Neural crest cell (in vitro differentiated cells): Measurements from ENCODE around the gene IFT57. TPM values are rescaled to one million over a fixed set of nuclear protein-coding genes. Genes with fewer than 3 reads are reported as not detected.

Source experiments
- DNase-seq: peaks from one replicate; pipeline ENCODE4 v3.0.0; 2021; ENCODE audit warnings: low read depth, mixed read lengths, low spot score
- H3K27ac Mint-ChIP-seq: one replicate; pipeline ENCODE4 v1.8.0; 2021; ENCODE audit warnings: mild to moderate bottlenecking, mixed read lengths; ENCODE audit not compliant: unreplicated experiment
- H3K27me3 Mint-ChIP-seq: 2 replicates; pipeline ENCODE4 v1.8.0; 2021; ENCODE audit warnings: low read depth, mild to moderate bottlenecking, mixed read lengths
- H3K36me3 Mint-ChIP-seq: 2 replicates; pipeline ENCODE4 v1.8.0; 2021; ENCODE audit warnings: low read depth, mild to moderate bottlenecking, mixed read lengths
- H3K4me1 Mint-ChIP-seq: 2 replicates; pipeline ENCODE4 v1.8.0; 2021; ENCODE audit warnings: mixed read lengths
- H3K4me3 Mint-ChIP-seq: one replicate; pipeline ENCODE4 v1.8.0; 2021; ENCODE audit warnings: mild to moderate bottlenecking, mixed read lengths
- H3K9me3 Mint-ChIP-seq: 2 replicates; pipeline ENCODE4 v1.8.0; 2021; ENCODE audit warnings: mixed read lengths
- total RNA-seq: library from RNA; stranded (reverse); gene quantifications from 2 replicates; pipeline ENCODE4 v1.2.1, GENCODE V29; 2021
- TF ChIP-seq, protein P1 (sequence below): fragments of 200-600 bp; sonication (generic); conservative IDR thresholded peaks from 2 replicates; pipeline ENCODE4 v1.5.0; 2021; ENCODE audit warnings: antibody characterized with exemption, mild to moderate bottlenecking

Gene IFT57
- total RNA-seq, 1 donor from 2014 or later: 47.6 TPM

DNA sequence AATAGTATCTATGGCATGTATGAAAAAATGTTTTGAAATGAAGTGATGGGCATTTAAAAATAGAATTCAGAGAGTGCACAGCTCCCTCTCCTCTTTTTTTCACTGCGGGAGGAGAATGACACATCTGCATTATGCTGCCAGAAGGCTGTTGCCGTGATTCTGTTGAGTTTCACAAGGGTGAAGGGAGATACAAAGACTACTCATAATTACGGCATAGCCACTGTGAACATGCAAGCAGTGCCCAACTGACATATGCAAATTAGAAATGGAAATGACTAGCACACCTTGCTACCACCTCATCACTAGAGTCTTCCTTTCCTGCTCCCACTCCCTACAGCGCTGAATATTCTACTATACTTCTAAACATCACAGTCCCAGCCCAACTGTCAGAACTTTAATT is 20.1 kb downstream of the IFT57 start:
- H3K36me3 Mint-ChIP-seq: peaks cover 11% of the 10 kb centered on the region

DNA sequence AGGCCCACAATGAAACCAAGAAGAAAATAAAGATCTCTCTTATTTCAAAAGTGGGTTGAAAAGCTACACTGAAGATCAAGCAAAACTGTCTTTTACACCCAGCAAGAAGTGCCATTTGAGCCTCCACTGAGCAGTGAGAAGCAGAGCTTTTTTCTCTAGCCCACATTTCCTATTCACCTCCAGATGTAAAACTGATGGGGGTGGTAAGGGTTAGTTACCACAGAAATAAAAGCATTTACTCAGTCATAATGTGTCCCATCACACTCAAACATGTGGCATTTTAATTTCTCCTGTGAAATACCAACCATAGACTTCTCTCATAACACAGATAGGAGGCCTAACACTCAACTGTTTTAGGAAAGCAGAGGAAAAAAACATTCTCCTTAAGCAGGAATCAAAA is 21.0 kb downstream of the IFT57 start:
- H3K27me3 Mint-ChIP-seq: no peaks in the 10 kb centered on the region
- H3K4me3 Mint-ChIP-seq: no peak overlapping the region
- no peaks in the 10 kb centered on the region for H3K4me1 Mint-ChIP-seq
- H3K36me3 Mint-ChIP-seq: peaks cover 11% of the 10 kb centered on the region
- DNase-seq: no peak
- H3K27ac Mint-ChIP-seq: no peak overlapping the region
- TF ChIP-seq, protein P1, sequence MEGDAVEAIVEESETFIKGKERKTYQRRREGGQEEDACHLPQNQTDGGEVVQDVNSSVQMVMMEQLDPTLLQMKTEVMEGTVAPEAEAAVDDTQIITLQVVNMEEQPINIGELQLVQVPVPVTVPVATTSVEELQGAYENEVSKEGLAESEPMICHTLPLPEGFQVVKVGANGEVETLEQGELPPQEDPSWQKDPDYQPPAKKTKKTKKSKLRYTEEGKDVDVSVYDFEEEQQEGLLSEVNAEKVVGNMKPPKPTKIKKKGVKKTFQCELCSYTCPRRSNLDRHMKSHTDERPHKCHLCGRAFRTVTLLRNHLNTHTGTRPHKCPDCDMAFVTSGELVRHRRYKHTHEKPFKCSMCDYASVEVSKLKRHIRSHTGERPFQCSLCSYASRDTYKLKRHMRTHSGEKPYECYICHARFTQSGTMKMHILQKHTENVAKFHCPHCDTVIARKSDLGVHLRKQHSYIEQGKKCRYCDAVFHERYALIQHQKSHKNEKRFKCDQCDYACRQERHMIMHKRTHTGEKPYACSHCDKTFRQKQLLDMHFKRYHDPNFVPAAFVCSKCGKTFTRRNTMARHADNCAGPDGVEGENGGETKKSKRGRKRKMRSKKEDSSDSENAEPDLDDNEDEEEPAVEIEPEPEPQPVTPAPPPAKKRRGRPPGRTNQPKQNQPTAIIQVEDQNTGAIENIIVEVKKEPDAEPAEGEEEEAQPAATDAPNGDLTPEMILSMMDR: no peak
- H3K9me3 Mint-ChIP-seq: no peaks in the 10 kb centered on the region

More for the DNA sequence above, 20.1 kb downstream of the IFT57 start:
- Mint-ChIP-seq H3K4me3 (no peak overlapping the region), H3K27me3 (no peaks in the 10 kb centered on the region), H3K27ac (no peak overlapping the region), H3K4me1 (no peaks in the 10 kb centered on the region), H3K9me3 (no peaks in the 10 kb centered on the region)
- TF ChIP-seq, protein P1: no peak
- DNase-seq: no peak

DNA sequence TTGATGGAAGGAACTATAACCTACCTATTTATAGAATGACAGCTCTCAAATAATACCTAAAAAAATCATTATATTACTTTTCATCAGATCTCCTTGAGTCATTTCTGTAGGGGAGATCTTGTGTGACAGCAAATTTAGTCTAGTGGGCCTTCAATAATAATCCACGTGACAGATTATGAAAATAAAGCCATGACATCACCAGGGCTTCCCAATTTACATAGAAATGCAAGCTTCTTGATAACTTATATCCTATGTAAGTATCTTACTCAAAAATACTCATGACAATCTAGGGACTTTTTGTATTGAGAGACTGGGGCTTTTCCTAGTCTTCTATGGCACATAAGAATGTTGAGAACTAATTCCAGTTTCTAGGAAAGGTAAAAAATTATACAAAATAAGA is 21.6 kb downstream of the IFT57 start:
- H3K27ac Mint-ChIP-seq: no peak overlapping the region
- DNase-seq: no peak
- peaks cover 13% of the 10 kb centered on the region for H3K36me3 Mint-ChIP-seq
- no peaks in the 10 kb centered on the region for H3K4me1 Mint-ChIP-seq
- H3K27me3 Mint-ChIP-seq: no peaks in the 10 kb centered on the region
- H3K9me3 Mint-ChIP-seq: no peaks in the 10 kb centered on the region
- H3K4me3 Mint-ChIP-seq: no peak overlapping the region
- TF ChIP-seq, protein P1: no peak

DNA sequence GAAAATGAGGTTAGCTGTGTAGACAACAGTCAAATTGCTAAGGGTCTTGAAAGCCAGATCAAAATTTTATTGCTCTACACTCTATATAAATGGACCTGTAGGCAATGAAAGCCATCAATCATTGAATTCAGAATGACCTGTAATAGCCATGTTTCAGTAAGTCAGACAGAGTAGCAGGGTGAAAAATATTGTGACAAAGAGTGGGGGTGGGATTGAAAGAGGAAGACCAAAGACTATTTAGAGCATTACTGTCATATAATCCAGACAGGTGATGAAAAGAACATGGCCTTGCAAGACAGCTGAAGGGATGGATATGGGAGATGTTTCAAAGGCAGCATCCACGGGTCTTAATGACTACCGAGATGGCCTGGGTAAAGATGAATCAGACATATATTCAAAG is 22.2 kb downstream of the IFT57 start:
- no peak overlapping the region for H3K27ac Mint-ChIP-seq
- H3K27me3 Mint-ChIP-seq: no peaks in the 10 kb centered on the region
- no peaks in the 10 kb centered on the region for H3K4me1 Mint-ChIP-seq
- peaks cover under 1% of the 10 kb centered on the region for H3K9me3 Mint-ChIP-seq
- peaks cover 15% of the 10 kb centered on the region for H3K36me3 Mint-ChIP-seq
- TF ChIP-seq, protein P1: no peak
- DNase-seq: no peak
- H3K4me3 Mint-ChIP-seq: no peak overlapping the region

DNA sequence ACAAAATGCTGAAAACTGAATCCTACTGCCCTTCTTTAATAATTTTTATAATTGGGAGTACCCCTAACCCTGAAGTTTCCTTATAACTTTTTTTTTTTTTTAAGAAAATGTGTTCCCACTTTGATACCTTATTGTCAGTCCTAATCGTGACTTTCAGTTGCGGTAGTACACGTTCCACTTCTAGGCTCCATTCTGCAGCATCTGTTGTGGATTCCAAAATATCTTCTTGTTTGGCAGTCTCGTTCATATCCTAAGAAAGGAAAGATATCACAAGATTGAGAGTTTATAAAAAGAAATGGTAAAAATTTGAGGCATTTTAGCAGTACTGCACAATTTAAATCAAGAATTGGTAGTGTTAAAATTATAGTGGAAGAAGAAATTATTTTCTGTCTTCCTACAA is 30.8 kb downstream of the IFT57 start:
- Mint-ChIP-seq H3K27ac (no peak overlapping the region), H3K9me3 (peaks cover 5% of the 10 kb centered on the region), H3K36me3 (peaks cover 33% of the 10 kb centered on the region), H3K27me3 (no peaks in the 10 kb centered on the region), H3K4me3 (no peak overlapping the region), H3K4me1 (no peaks in the 10 kb centered on the region)
- TF ChIP-seq, protein P1: no peak
- no peak for DNase-seq

DNA sequence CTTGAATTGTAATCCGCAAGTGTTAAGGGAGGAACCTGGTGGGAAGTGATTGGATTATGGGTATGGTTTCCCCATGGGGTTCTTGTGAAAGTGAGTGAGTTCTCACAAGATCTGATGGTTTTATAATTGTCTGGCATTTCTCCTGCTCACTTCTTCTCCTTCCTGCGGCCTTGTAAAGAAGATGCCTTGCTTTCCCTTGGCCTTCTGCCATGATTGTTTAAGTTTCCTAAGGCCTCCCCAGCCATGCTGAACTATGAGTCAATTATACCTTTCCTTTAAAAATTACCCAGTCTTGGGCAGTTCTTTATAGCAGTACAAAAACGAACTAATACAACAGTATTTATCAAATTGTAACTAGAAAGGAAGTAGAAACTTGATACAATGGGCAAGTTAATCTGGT is 31.9 kb downstream of the IFT57 start:
- H3K4me3 Mint-ChIP-seq: no peak overlapping the region
- no peak overlapping the region for H3K27ac Mint-ChIP-seq
- H3K27me3 Mint-ChIP-seq: no peaks in the 10 kb centered on the region
- no peak for DNase-seq
- H3K36me3 Mint-ChIP-seq: peaks cover 35% of the 10 kb centered on the region
- TF ChIP-seq, protein P1: no peak
- no peaks in the 10 kb centered on the region for H3K4me1 Mint-ChIP-seq
- H3K9me3 Mint-ChIP-seq: peaks cover 5% of the 10 kb centered on the region
